Measurements from ENCODE around the gene RBM26.

DNA sequence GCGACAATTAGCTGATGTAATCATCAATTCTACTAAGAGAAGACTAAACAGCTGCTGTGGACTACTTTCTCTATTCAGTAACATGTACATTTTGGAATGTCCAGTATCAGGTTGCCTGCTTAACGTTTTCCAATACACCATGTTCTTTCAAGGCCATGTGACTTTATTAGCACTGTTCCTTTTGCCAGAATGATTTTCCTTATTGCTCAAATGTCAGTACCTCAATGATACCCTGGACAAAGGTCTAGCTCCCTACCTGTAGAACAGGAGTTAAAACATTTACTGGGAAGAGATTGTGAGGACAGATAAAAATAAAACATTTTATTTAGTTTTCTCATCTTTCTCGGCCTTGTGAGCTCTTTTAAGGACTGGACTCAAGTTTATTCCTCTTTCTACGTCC is 3.8 kb upstream of the RBM26 start:
- TF ChIP-seq, protein P1, sequence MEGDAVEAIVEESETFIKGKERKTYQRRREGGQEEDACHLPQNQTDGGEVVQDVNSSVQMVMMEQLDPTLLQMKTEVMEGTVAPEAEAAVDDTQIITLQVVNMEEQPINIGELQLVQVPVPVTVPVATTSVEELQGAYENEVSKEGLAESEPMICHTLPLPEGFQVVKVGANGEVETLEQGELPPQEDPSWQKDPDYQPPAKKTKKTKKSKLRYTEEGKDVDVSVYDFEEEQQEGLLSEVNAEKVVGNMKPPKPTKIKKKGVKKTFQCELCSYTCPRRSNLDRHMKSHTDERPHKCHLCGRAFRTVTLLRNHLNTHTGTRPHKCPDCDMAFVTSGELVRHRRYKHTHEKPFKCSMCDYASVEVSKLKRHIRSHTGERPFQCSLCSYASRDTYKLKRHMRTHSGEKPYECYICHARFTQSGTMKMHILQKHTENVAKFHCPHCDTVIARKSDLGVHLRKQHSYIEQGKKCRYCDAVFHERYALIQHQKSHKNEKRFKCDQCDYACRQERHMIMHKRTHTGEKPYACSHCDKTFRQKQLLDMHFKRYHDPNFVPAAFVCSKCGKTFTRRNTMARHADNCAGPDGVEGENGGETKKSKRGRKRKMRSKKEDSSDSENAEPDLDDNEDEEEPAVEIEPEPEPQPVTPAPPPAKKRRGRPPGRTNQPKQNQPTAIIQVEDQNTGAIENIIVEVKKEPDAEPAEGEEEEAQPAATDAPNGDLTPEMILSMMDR (IDR thresholded peaks at IDR 0.05; ENCODE audit: insufficient read depth, low read depth, low read length): no peak
- TF ChIP-seq EZH2 (IDR thresholded peaks at IDR 0.05; ENCODE audit: insufficient read depth, low read length): no peak

Measured in astrocyte (in vitro differentiated cells and primary cell).